ENCODE results near the gene RNF213.
A peak's percentile ranks its signal among the peaks of the same experiment; 100 is the strongest.

Gene RNF213

DNA sequence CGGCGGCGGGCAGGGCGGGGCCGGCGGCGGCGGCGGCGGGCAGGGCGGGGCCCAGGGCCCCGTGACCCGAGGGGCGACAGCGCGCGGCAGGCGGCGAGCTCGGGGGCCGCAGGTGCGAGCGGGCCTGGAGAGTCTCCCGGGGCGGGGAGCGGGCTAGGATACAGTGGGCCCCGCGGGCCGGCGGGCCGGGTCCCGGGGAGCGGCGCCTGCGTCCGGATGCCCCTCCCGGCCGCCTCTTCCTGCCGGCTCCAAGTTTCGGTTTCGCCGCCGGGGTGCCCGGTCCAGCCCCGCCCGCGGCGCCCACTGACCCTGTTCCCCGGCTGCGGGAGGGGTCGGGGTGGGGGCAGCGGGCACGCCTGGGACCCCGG is at the start of gene RNF213:
Gene RNF213, plus strand, starts transcription at position 62 of the 368 bp plus-strand sequence. CDS start 2,830 bp downstream, outside the sequence.
- DNase-seq (ENCODE audit: low spot score): peak; percentile 92
- TF ChIP-seq, protein P1, sequence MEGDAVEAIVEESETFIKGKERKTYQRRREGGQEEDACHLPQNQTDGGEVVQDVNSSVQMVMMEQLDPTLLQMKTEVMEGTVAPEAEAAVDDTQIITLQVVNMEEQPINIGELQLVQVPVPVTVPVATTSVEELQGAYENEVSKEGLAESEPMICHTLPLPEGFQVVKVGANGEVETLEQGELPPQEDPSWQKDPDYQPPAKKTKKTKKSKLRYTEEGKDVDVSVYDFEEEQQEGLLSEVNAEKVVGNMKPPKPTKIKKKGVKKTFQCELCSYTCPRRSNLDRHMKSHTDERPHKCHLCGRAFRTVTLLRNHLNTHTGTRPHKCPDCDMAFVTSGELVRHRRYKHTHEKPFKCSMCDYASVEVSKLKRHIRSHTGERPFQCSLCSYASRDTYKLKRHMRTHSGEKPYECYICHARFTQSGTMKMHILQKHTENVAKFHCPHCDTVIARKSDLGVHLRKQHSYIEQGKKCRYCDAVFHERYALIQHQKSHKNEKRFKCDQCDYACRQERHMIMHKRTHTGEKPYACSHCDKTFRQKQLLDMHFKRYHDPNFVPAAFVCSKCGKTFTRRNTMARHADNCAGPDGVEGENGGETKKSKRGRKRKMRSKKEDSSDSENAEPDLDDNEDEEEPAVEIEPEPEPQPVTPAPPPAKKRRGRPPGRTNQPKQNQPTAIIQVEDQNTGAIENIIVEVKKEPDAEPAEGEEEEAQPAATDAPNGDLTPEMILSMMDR (IDR thresholded peaks at IDR 0.05; ENCODE audit: extremely low read depth, missing control alignments): no peak

DNA sequence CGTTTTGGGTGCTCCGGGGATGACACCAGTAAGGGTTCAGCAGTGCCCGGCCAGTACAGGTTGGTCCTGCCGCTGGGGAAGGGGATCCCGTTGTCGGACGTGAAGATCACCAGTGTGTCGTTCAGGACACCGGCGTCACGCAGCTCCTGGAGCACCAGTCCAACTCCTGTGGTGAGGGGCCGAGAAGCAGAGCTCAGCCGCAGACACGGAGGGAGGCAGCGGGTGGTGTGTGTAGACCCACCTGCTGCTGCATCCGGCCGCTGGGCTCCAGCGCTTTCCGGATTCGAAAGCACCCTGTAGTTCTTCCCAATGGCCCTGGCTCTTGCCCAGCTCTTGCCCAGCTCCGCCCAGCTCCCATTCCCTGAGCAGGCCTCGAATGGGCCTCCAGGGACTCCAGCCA is 48.5 kb upstream of the RNF213 start:
- DNase-seq (ENCODE audit: low spot score): no peak

DNA sequence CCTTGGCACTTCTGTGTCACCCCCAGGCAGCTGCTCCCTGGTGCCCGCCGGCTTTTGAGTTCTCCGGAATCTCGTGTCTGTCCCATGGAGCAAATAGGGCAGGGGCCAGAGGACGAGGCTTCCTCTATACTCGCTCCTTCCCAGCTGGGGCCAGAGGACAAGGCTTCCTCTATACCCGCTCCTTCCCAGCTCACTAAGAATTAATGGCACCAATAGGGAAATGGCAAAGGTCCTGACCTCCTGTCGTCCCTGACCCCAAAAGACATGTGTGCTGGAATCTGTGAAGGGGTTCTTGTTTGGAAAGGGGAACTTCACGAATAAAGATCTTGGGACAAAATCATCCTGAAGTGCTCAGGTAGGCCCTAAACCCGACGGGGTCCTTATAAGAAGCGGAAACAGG is 48.1 kb upstream of the RNF213 start:
- TF ChIP-seq, protein P1 (IDR thresholded peaks at IDR 0.05; ENCODE audit: extremely low read depth, missing control alignments): no peak

More for the DNA sequence above, 48.5 kb upstream of the RNF213 start:
- TF ChIP-seq, protein P1 (IDR thresholded peaks at IDR 0.05; ENCODE audit: extremely low read depth, missing control alignments): no peak

DNA sequence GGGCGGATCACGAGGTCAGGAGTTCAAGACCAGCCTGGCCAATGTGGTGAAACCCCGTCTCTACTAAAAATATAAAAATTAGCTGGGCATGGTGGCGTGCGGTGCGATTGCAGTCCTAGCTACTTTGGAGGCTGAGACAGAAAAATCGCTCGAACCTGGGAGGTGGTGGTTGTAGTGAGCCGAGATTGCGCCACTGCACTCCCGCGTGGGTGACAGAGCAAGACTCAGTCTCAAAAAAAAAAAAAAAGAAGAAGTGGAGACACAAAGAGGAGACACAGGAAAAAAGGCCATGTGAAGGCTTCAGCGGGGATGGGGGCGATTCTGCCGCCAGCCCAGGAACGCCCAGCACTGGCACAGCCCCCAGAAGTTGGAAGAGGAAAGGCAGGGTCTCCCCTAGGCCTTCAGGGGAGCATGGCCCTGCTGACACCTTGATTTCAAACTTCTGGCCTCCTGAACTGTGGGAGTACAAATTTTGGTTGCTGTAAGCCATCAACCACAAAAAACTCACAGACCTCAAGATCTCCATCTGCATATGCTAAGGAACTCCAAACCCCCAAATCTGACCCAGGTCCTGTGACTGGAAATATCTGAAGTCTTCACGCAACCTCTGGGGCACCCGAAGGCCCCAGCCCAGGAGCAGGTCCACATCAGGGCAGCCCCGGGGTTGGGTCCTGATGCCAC is 47.5 kb upstream of the RNF213 start:
- DNase-seq (ENCODE audit: low spot score): no peak
- TF ChIP-seq, protein P1 (IDR thresholded peaks at IDR 0.05; ENCODE audit: extremely low read depth, missing control alignments): no peak

More for the DNA sequence above, 48.1 kb upstream of the RNF213 start:
- DNase-seq (ENCODE audit: low spot score): no peak

DNA sequence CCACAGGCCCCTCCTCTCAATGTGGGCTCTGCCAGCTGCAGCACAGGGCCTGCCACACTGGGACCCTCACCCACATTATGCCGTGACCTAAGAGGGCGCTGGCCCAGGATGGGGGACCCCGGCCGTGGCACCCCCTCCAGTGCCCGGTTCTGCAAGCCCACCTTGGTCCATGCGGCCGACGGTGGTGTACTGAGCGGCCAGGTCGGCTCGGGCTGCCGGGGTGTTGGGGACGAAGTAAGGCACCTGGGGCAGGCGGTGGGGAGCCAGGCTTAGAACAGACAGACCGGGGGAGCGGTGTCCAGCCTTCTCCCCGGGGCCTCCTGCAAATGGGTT is 47.0 kb upstream of the RNF213 start:
- TF ChIP-seq, protein P1 (IDR thresholded peaks at IDR 0.05; ENCODE audit: extremely low read depth, missing control alignments): no peak

DNA sequence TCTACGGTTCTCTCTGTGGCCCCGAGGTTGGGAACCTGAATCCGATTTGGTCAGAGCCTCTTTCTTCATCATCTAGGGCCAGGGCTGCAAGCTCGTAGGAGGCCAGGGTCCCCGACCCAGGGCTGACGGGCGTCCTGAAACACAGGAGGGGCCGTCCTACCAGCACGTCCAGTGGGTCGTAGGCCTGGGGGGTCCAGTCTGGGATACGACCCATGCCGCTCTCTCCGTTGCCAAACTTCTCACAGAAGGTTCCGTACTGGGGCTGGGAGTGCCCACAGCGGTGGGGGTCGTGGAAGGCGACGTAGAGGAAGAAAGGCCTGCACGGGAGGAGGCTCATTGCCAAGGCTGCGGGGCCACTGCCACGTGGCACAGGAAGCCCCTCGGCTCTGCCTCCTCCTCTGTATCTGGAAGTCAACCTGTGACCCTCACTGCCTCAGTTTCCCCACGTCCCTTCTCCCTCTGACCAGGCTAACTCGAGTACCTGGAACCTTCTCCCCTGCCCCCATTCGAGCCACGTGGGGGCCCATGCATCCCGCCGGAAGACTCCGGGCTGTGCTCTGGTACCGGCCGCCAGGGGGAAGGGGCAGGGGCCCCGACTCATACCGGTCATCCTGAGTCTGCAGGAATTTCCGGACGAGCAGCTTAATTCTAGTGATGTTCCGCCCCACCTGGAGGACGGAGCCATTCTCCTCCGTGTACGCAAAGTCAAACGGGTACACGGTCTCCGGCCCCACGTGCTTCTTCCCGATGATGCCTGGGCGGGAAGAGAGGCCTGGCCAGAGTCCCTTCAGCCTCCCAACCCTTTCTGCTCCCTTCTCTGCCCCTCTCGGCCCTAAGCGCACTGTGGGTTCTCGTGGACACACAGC is 46.4 kb upstream of the RNF213 start:
- TF ChIP-seq, protein P1 (IDR thresholded peaks at IDR 0.05; ENCODE audit: extremely low read depth, missing control alignments): no peak

More for the DNA sequence above, 47.0 kb upstream of the RNF213 start:
- no peak for DNase-seq (ENCODE audit: low spot score)

DNA sequence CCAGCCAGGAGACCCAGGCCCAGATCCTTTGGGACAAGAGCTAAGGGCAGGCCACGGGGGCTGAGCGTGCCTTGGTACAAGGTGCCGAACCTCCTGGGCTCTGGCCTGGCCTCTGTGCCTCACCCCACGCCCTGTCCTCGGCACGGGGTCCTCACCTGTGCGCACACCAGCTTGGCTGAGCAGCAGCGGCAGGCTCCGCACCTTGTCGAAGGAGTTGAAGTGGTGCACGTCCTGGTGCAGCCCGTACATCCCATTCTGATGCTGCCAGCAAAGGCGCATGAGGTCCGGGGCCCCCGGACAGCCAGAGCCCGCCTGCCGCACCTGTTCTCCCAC is 45.8 kb upstream of the RNF213 start:
- DNase-seq (ENCODE audit: low spot score): no peak
- TF ChIP-seq, protein P1 (IDR thresholded peaks at IDR 0.05; ENCODE audit: extremely low read depth, missing control alignments): no peak

More for the DNA sequence above, 46.4 kb upstream of the RNF213 start:
- DNase-seq (ENCODE audit: low spot score): no peak

All from GM20000 (cell line).